ENCODE data around the gene GUCA2A. TPM values are rescaled to one million over a fixed set of nuclear protein-coding genes. Genes with fewer than 3 reads are reported as not detected.

Gene GUCA2A
- polyA plus RNA-seq, 3 donors = not detected

DNA sequence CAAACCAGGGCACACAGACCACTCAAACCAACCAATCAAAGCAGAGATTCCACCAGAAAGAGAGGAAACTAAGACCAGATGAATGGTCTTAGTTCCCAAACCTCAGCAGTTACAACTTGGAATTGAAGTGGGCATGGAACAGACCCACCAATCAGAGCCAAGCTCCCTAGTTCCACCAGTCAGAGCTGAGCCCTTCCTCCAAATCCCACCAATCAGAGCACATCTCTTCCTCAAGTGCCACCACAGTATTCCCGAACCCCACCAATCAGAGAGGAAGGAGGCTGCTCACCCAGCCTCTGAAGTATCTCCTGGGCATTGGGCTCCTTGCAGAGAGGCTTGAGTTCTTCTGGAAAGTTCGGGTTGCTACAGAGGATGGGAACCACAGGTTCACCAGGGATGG is 1.4 kb downstream of the GUCA2A start:
- no peak for DNase-seq

DNA sequence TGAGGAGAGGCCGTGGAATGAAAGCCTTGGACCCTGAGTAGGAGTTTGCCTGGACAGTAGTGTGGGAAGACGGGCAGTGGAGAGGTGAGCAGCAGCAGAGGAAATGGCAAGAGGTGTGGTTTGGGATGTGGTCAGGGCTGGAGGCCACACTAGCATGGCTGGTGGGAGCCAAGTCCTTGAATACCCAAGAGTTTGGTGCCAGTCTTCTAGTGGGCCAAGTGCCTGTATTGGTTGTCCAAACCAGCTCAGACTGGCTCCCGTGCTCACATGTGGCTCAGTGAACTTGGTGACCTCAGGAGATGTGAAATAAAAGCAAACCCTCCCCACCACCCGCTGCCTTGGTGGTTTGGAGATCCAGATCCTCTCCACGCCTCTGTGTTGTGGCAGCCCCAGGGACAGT is 2.4 kb downstream of the GUCA2A start:
- TF ChIP-seq, protein P1, sequence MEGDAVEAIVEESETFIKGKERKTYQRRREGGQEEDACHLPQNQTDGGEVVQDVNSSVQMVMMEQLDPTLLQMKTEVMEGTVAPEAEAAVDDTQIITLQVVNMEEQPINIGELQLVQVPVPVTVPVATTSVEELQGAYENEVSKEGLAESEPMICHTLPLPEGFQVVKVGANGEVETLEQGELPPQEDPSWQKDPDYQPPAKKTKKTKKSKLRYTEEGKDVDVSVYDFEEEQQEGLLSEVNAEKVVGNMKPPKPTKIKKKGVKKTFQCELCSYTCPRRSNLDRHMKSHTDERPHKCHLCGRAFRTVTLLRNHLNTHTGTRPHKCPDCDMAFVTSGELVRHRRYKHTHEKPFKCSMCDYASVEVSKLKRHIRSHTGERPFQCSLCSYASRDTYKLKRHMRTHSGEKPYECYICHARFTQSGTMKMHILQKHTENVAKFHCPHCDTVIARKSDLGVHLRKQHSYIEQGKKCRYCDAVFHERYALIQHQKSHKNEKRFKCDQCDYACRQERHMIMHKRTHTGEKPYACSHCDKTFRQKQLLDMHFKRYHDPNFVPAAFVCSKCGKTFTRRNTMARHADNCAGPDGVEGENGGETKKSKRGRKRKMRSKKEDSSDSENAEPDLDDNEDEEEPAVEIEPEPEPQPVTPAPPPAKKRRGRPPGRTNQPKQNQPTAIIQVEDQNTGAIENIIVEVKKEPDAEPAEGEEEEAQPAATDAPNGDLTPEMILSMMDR (IDR thresholded peaks at IDR 0.05) = no peak
- H3K4me3 Mint-ChIP-seq = no peak overlapping the region
- Histone ChIP-seq H4K20me1 (ENCODE audit: insufficient read depth, low read length) (no peaks in the 10 kb centered on the region), H3K4me1 (ENCODE audit: control insufficient read depth in 1 of 2, insufficient read depth in 2 of 2, low read length in 2 of 2) (peaks cover 0 to 8% of the 10 kb centered on the region in 2 donors), H3K79me2 (ENCODE audit: insufficient read depth, low read length) (no peaks in the 10 kb centered on the region), H3K4me2 (replicated peaks; ENCODE audit: extremely low read depth, low read length, poor library complexity, severe bottlenecking) (no peak overlapping the region), H3K4me3 (replicated peaks in 1 of 3; ENCODE audit: low read depth in 2 of 3, low read length in 3 of 3) (no peak overlapping the region), H3K9ac (ENCODE audit: insufficient read depth, low read length, poor library complexity, severe bottlenecking) (no peak overlapping the region), H2AFZ (ENCODE audit: insufficient read depth, low read depth, low read length, poor library complexity, severe bottlenecking) (no peak overlapping the region), H3K27me3 (ENCODE audit: control insufficient read depth in 2 of 2, insufficient read depth in 2 of 2, low read length in 2 of 2) (no peaks in the 10 kb centered on the region), H3K36me3 (replicated peaks in 1 of 2; ENCODE audit: control insufficient read depth in 1 of 2, insufficient read depth in 2 of 2, low read length in 2 of 2) (no peaks in the 10 kb centered on the region), H3K9me3 (replicated peaks in 1 of 2; ENCODE audit: control insufficient read depth in 1 of 2, insufficient read depth in 1 of 2, low read length in 2 of 2) (no peaks in the 10 kb centered on the region), H3K27ac (ENCODE audit: low read depth in 1 of 2, low read length in 2 of 2) (no peak overlapping the region)
- H3K27ac Mint-ChIP-seq = no peak overlapping the region
- no peaks in the 10 kb centered on the region for H3K36me3 Mint-ChIP-seq
- peaks cover 0 to 13% (median 8%) of the 10 kb centered on the region in 7 donors for H3K9me3 Mint-ChIP-seq
- H3K4me1 Mint-ChIP-seq = peaks cover 11% of the 10 kb centered on the region
- 48% methylated on average over 3 of the region's 5 CpGs for WGBS (ENCODE audit: insufficient coverage)
- H3K27me3 Mint-ChIP-seq (ENCODE audit: low read depth in 3 of 3) = peaks cover 7 to 10% (median 9%) of the 10 kb centered on the region in 3 donors
- intact Hi-C loops (cut with micrococcal nuclease) = no loop called here
- no peak for DNase-seq

More for the DNA sequence above, 1.4 kb downstream of the GUCA2A start:
- WGBS (ENCODE audit: insufficient coverage) = 100% methylated on average over 2 of the region's 2 CpGs
- H3K27me3 ChIP-seq (ENCODE audit: control insufficient read depth in 2 of 2, insufficient read depth in 2 of 2, low read length in 2 of 2) = no peaks in the 10 kb centered on the region
- H3K4me3 Mint-ChIP-seq = no peak overlapping the region
- H3K36me3 ChIP-seq (replicated peaks in 1 of 2; ENCODE audit: control insufficient read depth in 1 of 2, insufficient read depth in 2 of 2, low read length in 2 of 2) = no peaks in the 10 kb centered on the region
- H3K9ac ChIP-seq (ENCODE audit: insufficient read depth, low read length, poor library complexity, severe bottlenecking) = no peak overlapping the region
- no peak overlapping the region for H3K4me2 ChIP-seq (replicated peaks; ENCODE audit: extremely low read depth, low read length, poor library complexity, severe bottlenecking)
- H3K4me1 ChIP-seq (ENCODE audit: control insufficient read depth in 1 of 2, insufficient read depth in 2 of 2, low read length in 2 of 2) = peaks cover 1 to 11% of the 10 kb centered on the region in 2 donors
- peaks cover 10% of the 10 kb centered on the region for H3K4me1 Mint-ChIP-seq
- no peaks in the 10 kb centered on the region for H3K36me3 Mint-ChIP-seq
- no peak overlapping the region for H3K4me3 ChIP-seq (replicated peaks in 1 of 3; ENCODE audit: low read depth in 2 of 3, low read length in 3 of 3)
- peaks cover 0 to 11% (median 8%) of the 10 kb centered on the region in 7 donors for H3K9me3 Mint-ChIP-seq
- peaks cover 7 to 10% (median 9%) of the 10 kb centered on the region in 3 donors for H3K27me3 Mint-ChIP-seq (ENCODE audit: low read depth in 3 of 3)
- TF ChIP-seq, protein P1 (IDR thresholded peaks at IDR 0.05) = no peak
- no peaks in the 10 kb centered on the region for H3K9me3 ChIP-seq (replicated peaks in 1 of 2; ENCODE audit: control insufficient read depth in 1 of 2, insufficient read depth in 1 of 2, low read length in 2 of 2)
- no peak overlapping the region for H3K27ac ChIP-seq (ENCODE audit: low read depth in 1 of 2, low read length in 2 of 2)
- no peaks in the 10 kb centered on the region for H3K79me2 ChIP-seq (ENCODE audit: insufficient read depth, low read length)
- H3K27ac Mint-ChIP-seq = no peak overlapping the region
- H4K20me1 ChIP-seq (ENCODE audit: insufficient read depth, low read length) = no peaks in the 10 kb centered on the region
- H2AFZ ChIP-seq (ENCODE audit: insufficient read depth, low read depth, low read length, poor library complexity, severe bottlenecking) = no peak overlapping the region
- intact Hi-C loops (cut with micrococcal nuclease) = no loop called here
